Measurements from ENCODE around the gene SPAG16. TPM values are rescaled to one million over a fixed set of nuclear protein-coding genes. Genes with fewer than 3 reads are reported as not detected.
A peak's percentile ranks its signal among the peaks of the same experiment; 100 is the strongest.

Gene SPAG16
- polyA plus RNA-seq, 1 of the 3 experiments (the other 2 are of a cell fraction) = 29.5 TPM

GRCh38 chr2:213251618-213252017 is 32.6 kb upstream of the SPAG16 start (continued):
- 0 out of 2 replicates have a peak, but pooled peaks have one; percentile 7 for TF ChIP-seq TCF12 (IDR thresholded peaks at IDR 0.05)
- TF ChIP-seq TAF1 (IDR thresholded peaks at IDR 0.05; ENCODE audit: borderline replicate concordance, low read depth, low read length) = no peak
- no peak for TF ChIP-seq TEAD4 (IDR thresholded peaks at IDR 0.05; ENCODE audit: borderline replicate concordance, insufficient read depth)
- TF ChIP-seq USF1 (IDR thresholded peaks at IDR 0.05; ENCODE audit: borderline replicate concordance, low read depth) = no peak
- TF ChIP-seq GATA2 (CRISPR knock-in tag; IDR thresholded peaks at IDR 0.05) = no peak
- TF ChIP-seq REST (IDR thresholded peaks at IDR 0.05; ENCODE audit: low read depth, low read length) = no peak
- TF ChIP-seq EP300 (IDR thresholded peaks at IDR 0.05; ENCODE audit: borderline replicate concordance in 1 of 2, low read depth in 1 of 2, low read length in 1 of 2) = peak in 1 of 2 experiments; percentile 18; a peak in 1 of 4 replicates

- TF ChIP-seq TCF12 (IDR thresholded peaks at IDR 0.05) (no peak), ZBTB33 (IDR thresholded peaks at IDR 0.05; ENCODE audit: borderline replicate concordance, low read depth) (no peak), NFIC (IDR thresholded peaks at IDR 0.05; ENCODE audit: borderline replicate concordance) (no peak), MAX (IDR thresholded peaks at IDR 0.05; ENCODE audit: low read depth) (no peak), CTCF (IDR thresholded peaks at IDR 0.05) (no peak), FOXJ3 (CRISPR knock-in tag; IDR thresholded peaks at IDR 0.05) (no peak), NRF1 (IDR thresholded peaks at IDR 0.05; ENCODE audit: low read depth, low read length) (no peak), RAD21 (IDR thresholded peaks at IDR 0.05; ENCODE audit: low read length) (no peak), TAF1 (IDR thresholded peaks at IDR 0.05; ENCODE audit: borderline replicate concordance, low read depth, low read length) (no peak), POLR2AphosphoS5 (IDR thresholded peaks at IDR 0.05; ENCODE audit: low read depth, low read length) (no peak), EP300 (IDR thresholded peaks at IDR 0.05; ENCODE audit: borderline replicate concordance in 1 of 2, low read depth in 1 of 2, low read length in 1 of 2) (no peak), FOXM1 (IDR thresholded peaks at IDR 0.05; ENCODE audit: low read depth) (no peak)
- CTCF ChIA-PET = interaction anchor here (0.6 to 1.9 kb wide), 9 partner anchors 8 to 1159 kb away, joined by 3 to 8 read pairs (median 3); partner anchors contain the start of genes SPAG16 and VWC2L
These were observed 32.1 kb upstream of the SPAG16 start for GRCh38 chr2:213252206-213252605.

More at GRCh38 chr2:213252206-213252605, 32.1 kb upstream of the SPAG16 start:
- POLR2A ChIA-PET = no interaction called here
- no peaks in the 10 kb centered on the region for H3K9me2 ChIP-seq
- H3K4me1 ChIP-seq (ENCODE audit: control insufficient read depth in 1 of 2, insufficient read depth in 2 of 2, low read depth in 1 of 2, low read length in 1 of 2) = peaks cover 0 to 13% of the 10 kb centered on the region in 2 experiments; a peak in 2 of 4 replicates
- DNase-seq = no peak
- no peak overlapping the region for H3K4me2 ChIP-seq
- no peak overlapping the region for H3K27ac ChIP-seq (ENCODE audit: low read depth in 2 of 2, low read length in 1 of 2)
- no peak overlapping the region for H3K9ac ChIP-seq
- H3K27me3 ChIP-seq (ENCODE audit: insufficient read depth) = no peaks in the 10 kb centered on the region
- H2AFZ ChIP-seq (ENCODE audit: low read depth) = no peak overlapping the region
- no peak overlapping the region for H3K4me3 ChIP-seq (ENCODE audit: low read depth in 2 of 2, low read length in 1 of 2)
- peaks cover under 1% of the 10 kb centered on the region for H3F3A ChIP-seq (replicated peaks; ENCODE audit: insufficient read depth)
- H3K9me3 ChIP-seq = no peaks in the 10 kb centered on the region
- no peaks in the 10 kb centered on the region for H4K20me1 ChIP-seq (ENCODE audit: insufficient read depth)
- H3K36me3 ChIP-seq (replicated peaks in 1 of 2; ENCODE audit: control insufficient read depth in 1 of 2, insufficient read depth in 2 of 2, low read length in 1 of 2) = no peaks in the 10 kb centered on the region
- H3K79me2 ChIP-seq (ENCODE audit: insufficient read depth) = no peaks in the 10 kb centered on the region
- 86% methylated on average over 1 of the region's 1 CpG for WGBS (ENCODE audit: low lambda C conversion rate)
